ENCODE results near the gene SORCS2. TPM values are rescaled to one million over a fixed set of nuclear protein-coding genes. Genes with fewer than 3 reads are reported as not detected.

The SORCS2 gene
- total and polyA plus RNA-seq, 8 donors: 4.6 to 9.7 (median 7.2) TPM

DNA sequence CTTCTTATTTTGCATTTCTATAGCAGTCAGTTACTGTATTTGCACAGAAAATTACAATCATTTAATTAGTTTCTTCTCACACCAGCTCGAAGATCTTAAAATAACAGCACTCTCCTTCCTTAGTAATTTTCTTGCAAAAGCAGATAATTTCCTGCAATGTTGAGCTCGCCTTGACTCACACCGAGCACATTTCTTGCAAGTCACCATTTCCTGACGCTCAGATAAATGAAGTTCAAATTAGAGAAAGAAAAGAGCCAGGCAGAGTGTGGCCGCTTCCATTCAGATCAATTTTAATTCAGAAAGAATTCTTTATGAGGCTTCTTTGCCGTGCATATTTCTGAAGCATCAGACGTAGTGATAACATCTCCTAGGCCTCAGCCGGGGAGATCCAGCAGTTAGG lies 10.1 kb downstream of the SORCS2 start:
- peaks cover 0 to 18% of the 10 kb centered on the region in 2 donors for H3K27me3 ChIP-seq
- no peak for ATAC-seq
- intact Hi-C loops (cut with DNase I): no loop called here
- peak in 1 of 4 donors; percentile 5 for DNase-seq
- no peaks in the 10 kb centered on the region for H3K9me3 ChIP-seq
- TF ChIP-seq, protein P1, sequence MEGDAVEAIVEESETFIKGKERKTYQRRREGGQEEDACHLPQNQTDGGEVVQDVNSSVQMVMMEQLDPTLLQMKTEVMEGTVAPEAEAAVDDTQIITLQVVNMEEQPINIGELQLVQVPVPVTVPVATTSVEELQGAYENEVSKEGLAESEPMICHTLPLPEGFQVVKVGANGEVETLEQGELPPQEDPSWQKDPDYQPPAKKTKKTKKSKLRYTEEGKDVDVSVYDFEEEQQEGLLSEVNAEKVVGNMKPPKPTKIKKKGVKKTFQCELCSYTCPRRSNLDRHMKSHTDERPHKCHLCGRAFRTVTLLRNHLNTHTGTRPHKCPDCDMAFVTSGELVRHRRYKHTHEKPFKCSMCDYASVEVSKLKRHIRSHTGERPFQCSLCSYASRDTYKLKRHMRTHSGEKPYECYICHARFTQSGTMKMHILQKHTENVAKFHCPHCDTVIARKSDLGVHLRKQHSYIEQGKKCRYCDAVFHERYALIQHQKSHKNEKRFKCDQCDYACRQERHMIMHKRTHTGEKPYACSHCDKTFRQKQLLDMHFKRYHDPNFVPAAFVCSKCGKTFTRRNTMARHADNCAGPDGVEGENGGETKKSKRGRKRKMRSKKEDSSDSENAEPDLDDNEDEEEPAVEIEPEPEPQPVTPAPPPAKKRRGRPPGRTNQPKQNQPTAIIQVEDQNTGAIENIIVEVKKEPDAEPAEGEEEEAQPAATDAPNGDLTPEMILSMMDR (IDR thresholded peaks at IDR 0.05): no peak
- H3K27ac ChIP-seq: no peak overlapping the region
- H3K4me1 ChIP-seq: peaks cover 5 to 8% of the 10 kb centered on the region in 2 donors
- no peak overlapping the region for H3K4me3 ChIP-seq
- no peaks in the 10 kb centered on the region for H3K36me3 ChIP-seq

DNA sequence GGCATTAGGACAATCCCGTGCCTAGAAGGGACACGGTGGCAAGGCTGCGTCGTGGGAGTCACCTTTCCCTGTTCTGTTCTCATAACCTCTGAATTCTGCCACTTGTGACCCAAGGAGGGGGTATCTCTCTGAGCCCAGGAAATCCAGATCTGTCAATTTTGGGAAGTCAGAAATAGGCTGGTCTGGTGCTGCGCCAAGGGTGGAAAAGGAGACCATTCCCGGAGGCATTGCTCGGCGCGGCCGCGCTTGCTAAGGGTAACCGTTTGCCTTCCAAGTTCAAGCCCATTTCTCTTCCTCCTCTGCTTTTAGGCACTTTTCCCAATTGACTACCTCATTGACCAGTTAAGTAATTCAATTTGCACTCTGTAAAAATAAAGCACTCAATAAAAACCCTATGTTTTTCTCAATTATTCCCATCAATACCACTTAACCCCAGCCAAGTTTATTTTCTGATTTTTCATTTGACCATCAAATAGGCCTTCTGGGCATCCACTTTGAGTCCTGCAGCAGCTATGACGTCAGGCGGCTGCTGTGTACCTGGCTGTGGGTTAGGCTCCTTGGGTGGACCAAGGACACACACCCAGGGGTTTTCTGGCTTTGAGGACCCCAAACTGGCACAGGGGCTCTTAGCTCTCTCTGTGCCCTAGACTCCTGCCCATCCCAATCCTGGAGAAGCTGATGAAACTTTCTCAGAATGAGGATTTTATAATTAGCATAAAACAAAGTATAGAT lies 12.5 kb downstream of the SORCS2 start:
- TF ChIP-seq, protein P1 (IDR thresholded peaks at IDR 0.05): no peak
- intact Hi-C loops (cut with DNase I): no loop called here
- Histone ChIP-seq H3K27ac (no peak overlapping the region), H3K27me3 (peaks cover 0 to 22% of the 10 kb centered on the region in 2 donors), H3K4me3 (no peak overlapping the region), H3K36me3 (no peaks in the 10 kb centered on the region), H3K9me3 (no peaks in the 10 kb centered on the region), H3K4me1 (peaks cover 10 to 13% of the 10 kb centered on the region in 2 donors)
- ATAC-seq: no peak
- peak in 1 of 4 donors; percentile 46 for DNase-seq

DNA sequence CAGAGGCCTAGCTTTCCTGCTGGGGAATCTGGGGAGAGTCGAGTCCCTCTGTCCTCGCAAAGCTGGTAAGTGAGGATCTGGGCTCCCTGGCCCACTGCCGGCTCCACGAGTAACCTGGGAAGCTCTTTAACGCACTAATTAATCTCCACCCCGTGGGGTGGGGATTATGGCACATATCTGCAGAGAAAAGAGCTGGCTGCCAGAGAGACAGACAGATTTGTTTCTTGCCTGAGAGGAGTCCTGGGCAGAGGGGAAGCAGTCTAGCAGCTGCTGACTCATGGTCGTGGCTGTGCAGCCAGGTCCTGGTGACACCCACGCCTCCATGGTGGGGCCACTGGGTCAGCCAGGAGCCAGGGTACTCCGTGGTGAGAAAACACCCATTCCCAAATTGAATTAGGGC lies 14.0 kb downstream of the SORCS2 start:
- intact Hi-C loops (cut with DNase I): no loop called here
- DNase-seq: peak in 2 of 4 donors; percentile 55 to 79
- ATAC-seq: peak; percentile 67
- H3K36me3 ChIP-seq: no peaks in the 10 kb centered on the region
- peak overlapping the region in 1 of 2 donors; percentile 73 for H3K27ac ChIP-seq
- peaks cover 13 to 19% of the 10 kb centered on the region in 2 donors for H3K4me1 ChIP-seq
- TF ChIP-seq, protein P1 (IDR thresholded peaks at IDR 0.05): no peak
- H3K27me3 ChIP-seq: peaks cover 0 to 18% of the 10 kb centered on the region in 2 donors
- H3K4me3 ChIP-seq: no peak overlapping the region
- H3K9me3 ChIP-seq: no peaks in the 10 kb centered on the region

DNA sequence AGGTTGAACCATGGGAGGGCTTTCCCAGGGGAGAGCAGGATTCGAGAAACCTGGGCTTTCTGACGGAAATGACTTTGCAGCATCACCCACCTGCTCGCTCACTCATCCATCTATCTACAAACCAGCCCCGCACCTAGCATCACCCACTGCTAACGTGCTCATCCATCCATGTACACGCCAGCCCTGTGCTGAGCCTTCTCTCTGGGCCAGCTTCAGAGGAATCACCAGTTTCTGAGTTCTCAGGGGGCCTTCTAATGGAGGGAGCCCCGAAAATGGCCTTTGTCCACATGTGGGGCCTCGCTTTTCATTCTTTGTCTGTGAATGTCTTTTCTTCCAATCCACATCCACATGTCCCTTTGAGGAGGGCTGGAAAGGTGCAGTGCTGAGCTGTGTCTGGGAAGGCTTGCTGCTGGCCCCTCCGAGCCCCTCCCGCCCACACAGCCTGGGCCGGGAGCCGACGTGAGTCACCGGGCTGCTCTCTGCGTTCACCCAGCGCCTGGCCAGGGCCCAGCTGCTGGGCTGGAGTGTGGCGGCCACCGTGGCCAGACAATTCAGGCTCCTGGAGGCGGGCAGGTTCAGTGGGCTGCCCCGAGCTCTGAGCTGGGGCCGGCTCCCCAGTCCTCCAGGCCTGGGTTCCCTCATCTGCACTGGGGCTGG lies 14.7 kb downstream of the SORCS2 start:
- ATAC-seq: peak; percentile 96
- H3K4me3 ChIP-seq: no peak overlapping the region
- intact Hi-C loops (cut with DNase I): no loop called here
- TF ChIP-seq, protein P1 (IDR thresholded peaks at IDR 0.05): no peak
- DNase-seq: peak in 3 of 4 donors; percentile 68 to 91 (median 82)
- H3K36me3 ChIP-seq: no peaks in the 10 kb centered on the region
- H3K27me3 ChIP-seq: peaks cover 0 to 18% of the 10 kb centered on the region in 2 donors
- H3K9me3 ChIP-seq: no peaks in the 10 kb centered on the region
- H3K4me1 ChIP-seq: peaks cover 13 to 19% of the 10 kb centered on the region in 2 donors
- H3K27ac ChIP-seq: peak overlapping the region; percentile 23 to 73

DNA sequence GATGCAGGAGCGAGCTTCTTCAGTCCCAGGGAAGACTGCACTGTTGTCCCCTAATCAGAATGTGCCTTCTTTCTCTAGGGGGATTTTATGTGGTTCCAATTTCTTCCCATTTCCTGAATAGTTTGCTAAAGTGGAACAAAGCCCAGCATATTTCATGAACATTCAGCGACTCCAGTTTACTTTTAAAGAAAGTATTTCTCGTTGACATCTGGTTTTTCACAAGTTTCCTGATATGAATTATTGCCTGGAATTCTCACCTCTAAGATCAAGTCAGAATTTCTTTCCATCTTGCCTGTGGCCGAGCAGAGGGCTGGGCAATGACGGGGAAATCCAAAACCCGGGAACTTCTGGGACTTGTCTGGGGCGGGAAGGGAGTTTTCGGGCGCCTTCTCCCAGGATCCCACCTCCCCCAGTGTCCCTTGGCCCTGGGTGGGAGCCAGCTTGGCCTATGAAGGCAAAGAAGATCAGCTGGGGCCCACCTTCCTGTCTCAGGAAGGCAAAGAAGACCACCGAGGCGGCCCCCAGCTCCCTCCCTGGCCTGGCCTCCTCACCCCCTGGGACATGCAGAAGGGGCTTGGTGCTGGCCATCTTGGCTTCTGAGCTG lies 15.4 kb downstream of the SORCS2 start:
- ATAC-seq: no peak
- no peak overlapping the region for H3K4me3 ChIP-seq
- TF ChIP-seq, protein P1 (IDR thresholded peaks at IDR 0.05): no peak
- no peaks in the 10 kb centered on the region for H3K36me3 ChIP-seq
- H3K9me3 ChIP-seq: no peaks in the 10 kb centered on the region
- peak in 1 of 4 donors; percentile 64 for DNase-seq
- peak overlapping the region; percentile 23 to 73 for H3K27ac ChIP-seq
- H3K4me1 ChIP-seq: peaks cover 13 to 19% of the 10 kb centered on the region in 2 donors
- intact Hi-C loops (cut with DNase I): no loop called here
- H3K27me3 ChIP-seq: peaks cover 0 to 18% of the 10 kb centered on the region in 2 donors

All from left lung (tissue), 10 donors.